VCaP (cell line): Measurements from ENCODE around the gene TMEM135.
"Not testable (repeated sequence)": the region's sequence is repeated elsewhere in the genome, so short reads cannot be mapped to it uniquely, and the experiment has no call there.

Experiments used
- H3K27ac ChIP-seq: fragments of 450-650 bp; 2 replicates; pipeline ENCODE4 v1.5.1; 2017
- TF ChIP-seq, protein P1 (sequence below): fragments of 450-650 bp; conservative IDR thresholded peaks from 2 replicates; pipeline ENCODE4 v1.5.1; 2017; ENCODE audit warnings: mild to moderate bottlenecking, moderate library complexity

Gene TMEM135

DNA sequence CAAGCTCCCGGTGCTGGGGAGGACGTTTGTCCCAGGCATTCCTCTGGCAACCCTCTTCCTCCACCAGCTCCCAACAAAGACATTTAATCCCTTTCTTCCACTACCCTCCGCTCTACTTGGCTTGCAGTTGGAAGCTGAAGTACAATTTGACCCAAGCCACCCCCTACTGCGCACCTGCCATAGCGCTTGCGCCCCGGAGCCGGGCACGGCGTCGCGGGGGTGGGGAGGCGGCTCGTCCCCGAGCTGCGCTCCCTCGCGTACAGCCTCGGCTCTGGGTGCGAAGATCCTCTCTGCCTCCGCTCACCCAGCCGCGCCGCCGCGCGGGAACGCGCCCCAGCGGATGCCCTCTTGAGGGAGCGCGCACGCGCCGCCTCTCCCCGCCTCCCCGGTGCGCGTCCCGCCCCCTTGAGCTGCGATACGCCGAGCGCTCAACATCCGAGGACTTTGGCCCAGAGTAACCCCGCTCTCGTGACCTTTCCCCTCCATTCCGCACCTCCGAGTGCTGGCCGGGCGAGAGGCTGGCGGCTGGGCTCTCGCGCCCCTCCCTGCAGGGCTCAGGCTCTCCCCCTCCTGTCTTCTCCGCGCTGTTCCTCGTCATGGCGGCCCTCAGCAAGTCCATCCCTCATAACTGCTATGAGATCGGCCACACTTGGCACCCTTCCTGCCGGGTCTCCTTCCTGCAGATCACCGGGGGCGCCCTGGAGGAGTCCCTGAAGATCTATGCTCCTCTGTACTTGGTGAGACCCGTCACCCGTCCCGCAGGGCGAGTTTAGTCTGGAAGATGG, at the start of gene TMEM135:
TMEM135 (plus strand) TSS at position 485 of the 785 bp plus-strand sequence; CDS start at position 597, 112 bp downstream.
- TF ChIP-seq, protein P1, sequence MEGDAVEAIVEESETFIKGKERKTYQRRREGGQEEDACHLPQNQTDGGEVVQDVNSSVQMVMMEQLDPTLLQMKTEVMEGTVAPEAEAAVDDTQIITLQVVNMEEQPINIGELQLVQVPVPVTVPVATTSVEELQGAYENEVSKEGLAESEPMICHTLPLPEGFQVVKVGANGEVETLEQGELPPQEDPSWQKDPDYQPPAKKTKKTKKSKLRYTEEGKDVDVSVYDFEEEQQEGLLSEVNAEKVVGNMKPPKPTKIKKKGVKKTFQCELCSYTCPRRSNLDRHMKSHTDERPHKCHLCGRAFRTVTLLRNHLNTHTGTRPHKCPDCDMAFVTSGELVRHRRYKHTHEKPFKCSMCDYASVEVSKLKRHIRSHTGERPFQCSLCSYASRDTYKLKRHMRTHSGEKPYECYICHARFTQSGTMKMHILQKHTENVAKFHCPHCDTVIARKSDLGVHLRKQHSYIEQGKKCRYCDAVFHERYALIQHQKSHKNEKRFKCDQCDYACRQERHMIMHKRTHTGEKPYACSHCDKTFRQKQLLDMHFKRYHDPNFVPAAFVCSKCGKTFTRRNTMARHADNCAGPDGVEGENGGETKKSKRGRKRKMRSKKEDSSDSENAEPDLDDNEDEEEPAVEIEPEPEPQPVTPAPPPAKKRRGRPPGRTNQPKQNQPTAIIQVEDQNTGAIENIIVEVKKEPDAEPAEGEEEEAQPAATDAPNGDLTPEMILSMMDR: no peak; the same call in 1 of the 2 replicates
- peak within 1 kb of the TSS; percentile 95 for H3K27ac ChIP-seq

DNA sequence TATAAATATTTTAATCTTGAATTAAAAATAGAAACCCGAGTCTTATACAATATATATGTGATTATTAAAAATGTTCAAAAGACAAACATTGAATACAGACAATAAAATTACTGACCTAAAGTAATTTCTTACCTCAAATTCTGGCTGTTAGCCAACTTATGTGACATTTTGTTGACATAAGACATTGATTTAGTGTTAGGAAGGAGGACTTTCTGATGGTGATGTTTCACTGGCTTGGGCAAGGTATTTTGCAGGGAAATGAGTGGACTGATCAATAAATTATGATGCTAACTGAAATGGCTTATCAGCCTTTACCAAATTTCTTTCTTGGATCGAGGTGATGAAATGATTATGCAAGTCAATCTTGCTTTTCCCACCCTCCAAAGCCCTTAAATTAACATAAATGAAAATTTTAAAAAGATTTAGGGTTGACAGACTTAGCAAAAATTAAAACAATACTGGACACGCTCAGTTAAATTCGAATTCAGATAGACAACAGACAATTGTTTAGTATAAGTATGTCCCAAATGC, 49.3 kb upstream of the TMEM135 start:
- TF ChIP-seq, protein P1: no peak
- no peak overlapping the region for H3K27ac ChIP-seq

DNA sequence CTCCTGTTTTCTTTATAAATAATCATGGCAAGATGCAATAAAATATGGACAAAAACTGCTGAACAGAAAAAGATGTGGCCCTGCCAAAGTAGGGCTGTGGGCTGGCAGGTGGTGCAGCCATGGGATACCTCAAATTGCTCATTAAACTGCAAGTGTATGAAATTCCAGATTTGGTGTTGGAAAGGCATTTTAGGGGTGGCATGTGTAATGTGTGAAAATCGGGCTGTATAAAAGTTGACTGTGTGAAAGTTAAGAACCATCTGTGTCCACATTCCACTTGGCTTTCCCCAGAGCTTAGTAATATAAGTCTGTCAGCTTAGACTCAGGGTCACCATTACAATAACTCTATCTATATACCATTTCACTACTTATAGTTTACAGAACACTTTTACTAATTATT, 47.7 kb upstream of the TMEM135 start:
- H3K27ac ChIP-seq: no peak overlapping the region
- TF ChIP-seq, protein P1: no peak

DNA sequence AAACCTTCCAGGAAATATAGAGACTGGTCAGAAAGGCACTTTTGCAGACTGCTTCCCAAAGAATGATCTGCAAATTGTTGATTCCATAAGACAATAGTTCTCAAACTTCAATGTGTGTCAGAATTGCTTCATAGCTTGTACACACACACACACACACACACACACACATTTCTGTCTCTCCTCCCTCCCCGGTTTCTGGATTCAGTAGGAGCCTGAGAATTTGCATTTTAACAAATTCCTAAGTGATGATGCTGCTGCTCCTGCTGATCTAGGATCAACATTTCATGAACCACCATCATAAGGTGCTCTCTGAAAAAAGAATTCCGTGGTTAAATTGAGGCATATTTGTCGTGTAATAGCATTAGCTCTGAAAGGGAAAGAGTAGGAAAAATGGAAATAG, 47.2 kb upstream of the TMEM135 start:
- TF ChIP-seq, protein P1: no peak
- no peak overlapping the region for H3K27ac ChIP-seq

DNA sequence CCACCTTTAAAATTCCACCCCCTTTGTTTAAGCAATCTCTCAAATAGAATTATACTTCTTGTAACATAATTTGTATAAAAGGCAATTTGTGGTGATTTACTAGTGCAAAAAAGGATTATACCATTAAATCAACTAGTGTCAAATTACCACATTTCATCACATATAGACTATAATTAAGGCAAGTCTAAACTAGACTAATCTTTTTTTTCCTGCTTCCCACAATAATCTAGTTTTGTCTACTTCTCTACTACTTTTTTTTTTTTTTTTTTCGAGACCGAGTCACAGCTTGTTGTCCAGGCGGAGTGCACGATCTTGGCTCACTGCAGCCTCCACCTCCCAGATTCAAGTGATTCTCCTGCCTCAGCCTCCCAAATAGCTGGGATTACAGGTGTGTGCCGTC, 46.4 kb upstream of the TMEM135 start:
- TF ChIP-seq, protein P1: no peak
- H3K27ac ChIP-seq: no peak overlapping the region

DNA sequence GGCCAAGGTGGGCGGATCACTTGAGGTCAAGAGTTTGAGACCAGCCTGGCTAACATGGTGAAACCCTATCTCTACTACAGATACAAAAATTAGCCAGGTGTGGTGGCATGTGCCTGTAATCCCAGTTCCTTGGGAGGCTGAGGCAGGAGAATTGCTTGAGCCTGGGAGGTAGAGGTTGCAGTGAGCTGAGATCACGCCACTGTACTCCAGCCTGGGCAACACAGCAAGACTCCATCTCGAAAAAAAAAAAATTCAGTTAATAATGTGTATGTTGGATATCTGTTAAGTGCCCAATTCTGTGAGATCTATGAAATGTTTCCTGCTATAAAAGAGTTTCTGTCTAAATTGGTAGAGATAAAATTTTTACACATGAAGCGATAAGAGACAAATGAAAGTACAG, 45.4 kb upstream of the TMEM135 start:
- H3K27ac ChIP-seq: not testable (repeated sequence)

DNA sequence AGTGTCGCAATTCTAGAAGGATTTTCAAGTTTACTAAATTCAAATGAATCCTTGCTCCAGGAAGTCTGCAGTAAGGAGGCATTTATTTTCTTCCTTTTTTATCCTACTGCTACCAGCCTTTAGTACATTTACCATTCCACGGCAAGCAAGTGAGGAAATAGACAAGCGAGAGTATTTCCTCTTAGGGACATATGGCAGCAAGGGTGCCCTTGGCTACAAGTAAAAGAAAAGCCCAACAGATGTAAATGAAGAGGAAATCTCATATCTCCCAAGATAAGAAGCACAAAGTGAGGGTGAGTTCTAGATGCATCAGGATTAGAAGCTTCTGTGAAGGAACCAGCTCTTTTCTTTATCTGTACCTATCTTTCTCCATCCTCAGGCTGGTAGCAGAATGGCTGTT, 44.7 kb upstream of the TMEM135 start:
- no peak overlapping the region for H3K27ac ChIP-seq
- TF ChIP-seq, protein P1: no peak

DNA sequence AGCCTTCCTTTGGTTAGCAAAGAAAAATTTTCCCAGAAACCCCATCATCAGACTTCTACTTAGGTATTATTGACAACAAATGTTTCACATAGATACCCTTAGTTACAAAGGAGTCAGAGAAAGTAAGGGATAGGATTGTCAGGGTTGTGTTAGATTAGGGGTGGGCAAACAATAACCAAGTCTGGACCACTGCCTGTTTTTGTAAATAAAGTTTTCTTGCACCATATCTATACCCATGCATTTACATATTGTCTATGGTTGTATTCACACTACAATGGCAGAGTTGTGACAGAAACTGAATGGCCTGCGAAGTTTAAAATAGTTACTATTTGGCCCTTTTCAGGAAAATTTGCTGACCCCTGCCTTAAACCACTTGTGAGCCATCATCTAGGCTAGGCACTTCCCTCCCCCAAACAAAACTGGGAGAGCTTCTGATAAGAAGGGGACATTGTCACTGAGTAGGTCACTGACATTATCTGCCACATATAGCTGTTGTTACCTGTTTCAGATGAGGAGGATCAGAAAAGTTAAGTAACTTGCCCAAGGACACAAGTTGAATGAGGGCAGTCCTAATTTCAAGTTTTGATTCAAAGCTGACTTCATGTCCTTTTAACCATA, 40.7 kb upstream of the TMEM135 start:
- H3K27ac ChIP-seq: peak overlapping the region; percentile 99
- TF ChIP-seq, protein P1: no peak
